GM21526 (cell line): ENCODE measurements around the gene BOC.
"Not testable (repeated sequence)": the region's sequence is repeated elsewhere in the genome, so short reads cannot be mapped to it uniquely, and the experiment has no call there.

ENCODE experiments used
- ATAC-seq: cut with Tn5 transposase; IDR thresholded peaks from one replicate; pipeline ENCODE4 v1.9.1; 2021; ENCODE audit warnings: moderate library complexity; ENCODE audit not compliant: unreplicated experiment, low FRiP score

Gene BOC, protein sequence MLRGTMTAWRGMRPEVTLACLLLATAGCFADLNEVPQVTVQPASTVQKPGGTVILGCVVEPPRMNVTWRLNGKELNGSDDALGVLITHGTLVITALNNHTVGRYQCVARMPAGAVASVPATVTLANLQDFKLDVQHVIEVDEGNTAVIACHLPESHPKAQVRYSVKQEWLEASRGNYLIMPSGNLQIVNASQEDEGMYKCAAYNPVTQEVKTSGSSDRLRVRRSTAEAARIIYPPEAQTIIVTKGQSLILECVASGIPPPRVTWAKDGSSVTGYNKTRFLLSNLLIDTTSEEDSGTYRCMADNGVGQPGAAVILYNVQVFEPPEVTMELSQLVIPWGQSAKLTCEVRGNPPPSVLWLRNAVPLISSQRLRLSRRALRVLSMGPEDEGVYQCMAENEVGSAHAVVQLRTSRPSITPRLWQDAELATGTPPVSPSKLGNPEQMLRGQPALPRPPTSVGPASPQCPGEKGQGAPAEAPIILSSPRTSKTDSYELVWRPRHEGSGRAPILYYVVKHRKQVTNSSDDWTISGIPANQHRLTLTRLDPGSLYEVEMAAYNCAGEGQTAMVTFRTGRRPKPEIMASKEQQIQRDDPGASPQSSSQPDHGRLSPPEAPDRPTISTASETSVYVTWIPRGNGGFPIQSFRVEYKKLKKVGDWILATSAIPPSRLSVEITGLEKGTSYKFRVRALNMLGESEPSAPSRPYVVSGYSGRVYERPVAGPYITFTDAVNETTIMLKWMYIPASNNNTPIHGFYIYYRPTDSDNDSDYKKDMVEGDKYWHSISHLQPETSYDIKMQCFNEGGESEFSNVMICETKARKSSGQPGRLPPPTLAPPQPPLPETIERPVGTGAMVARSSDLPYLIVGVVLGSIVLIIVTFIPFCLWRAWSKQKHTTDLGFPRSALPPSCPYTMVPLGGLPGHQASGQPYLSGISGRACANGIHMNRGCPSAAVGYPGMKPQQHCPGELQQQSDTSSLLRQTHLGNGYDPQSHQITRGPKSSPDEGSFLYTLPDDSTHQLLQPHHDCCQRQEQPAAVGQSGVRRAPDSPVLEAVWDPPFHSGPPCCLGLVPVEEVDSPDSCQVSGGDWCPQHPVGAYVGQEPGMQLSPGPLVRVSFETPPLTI

DNA sequence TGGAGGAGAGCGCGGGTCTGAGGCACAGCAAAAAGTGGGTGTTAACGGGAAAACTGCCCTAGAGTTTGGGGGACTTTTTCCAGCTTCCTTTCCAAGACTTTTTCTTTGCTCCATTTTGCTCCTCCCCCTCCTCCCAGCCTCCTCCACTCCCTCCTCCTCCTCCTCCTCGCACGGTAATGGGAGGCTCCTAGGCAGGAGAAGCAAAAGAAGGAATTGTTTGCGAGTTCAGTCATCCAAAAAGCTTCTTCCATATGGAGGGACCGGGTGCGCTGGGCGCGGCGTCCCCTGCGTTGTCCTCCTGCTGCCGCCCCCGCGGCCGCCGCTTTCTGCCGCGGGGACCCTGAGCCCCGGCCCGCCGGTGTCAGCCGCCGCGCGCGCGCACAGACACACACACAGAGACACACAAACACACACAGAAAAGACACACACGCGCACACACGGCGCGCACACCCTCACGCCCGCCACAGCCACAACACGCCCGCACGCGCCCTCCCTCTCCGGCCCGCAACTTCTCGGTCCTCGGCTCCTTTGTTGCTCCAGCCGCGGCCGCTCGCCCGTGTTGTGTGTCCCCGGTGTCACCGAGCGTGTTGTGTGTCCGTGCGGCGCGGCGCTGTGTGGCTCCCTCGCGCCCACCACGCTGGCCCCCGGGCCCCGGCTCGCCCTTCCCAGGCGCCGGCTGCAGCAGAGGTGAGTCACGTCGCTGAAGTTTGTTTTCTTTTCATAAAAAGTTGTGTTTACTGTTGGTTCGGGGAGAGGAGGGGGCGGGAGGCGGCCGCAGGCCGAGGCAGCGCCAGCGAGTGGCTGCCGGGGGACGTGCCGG lies at the start of gene BOC:
Gene BOC (plus strand): TSS at position 228 of the 820 bp plus-strand sequence. CDS start 38,246 bp downstream, outside the sequence.
- ATAC-seq = no peak

DNA sequence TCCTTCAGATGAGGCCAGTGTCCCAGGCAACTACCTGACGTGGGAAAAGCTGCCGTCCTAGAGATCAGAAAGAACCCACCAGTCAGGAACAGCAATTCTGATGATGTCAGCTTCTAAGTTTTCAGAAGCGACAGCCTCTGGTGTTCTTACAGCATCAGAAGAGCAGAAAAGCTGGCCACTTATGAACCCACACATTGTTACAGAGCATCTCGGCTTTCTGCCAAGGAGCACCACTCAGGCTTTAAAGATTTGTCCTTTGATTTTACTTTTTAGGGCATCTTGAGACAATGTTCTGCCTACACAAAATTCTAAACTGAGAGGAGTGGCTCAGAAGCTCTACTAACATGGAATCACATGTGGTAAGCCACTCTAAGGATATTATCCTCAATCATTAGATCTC lies 49.7 kb upstream of the BOC start:
- ATAC-seq = no peak

DNA sequence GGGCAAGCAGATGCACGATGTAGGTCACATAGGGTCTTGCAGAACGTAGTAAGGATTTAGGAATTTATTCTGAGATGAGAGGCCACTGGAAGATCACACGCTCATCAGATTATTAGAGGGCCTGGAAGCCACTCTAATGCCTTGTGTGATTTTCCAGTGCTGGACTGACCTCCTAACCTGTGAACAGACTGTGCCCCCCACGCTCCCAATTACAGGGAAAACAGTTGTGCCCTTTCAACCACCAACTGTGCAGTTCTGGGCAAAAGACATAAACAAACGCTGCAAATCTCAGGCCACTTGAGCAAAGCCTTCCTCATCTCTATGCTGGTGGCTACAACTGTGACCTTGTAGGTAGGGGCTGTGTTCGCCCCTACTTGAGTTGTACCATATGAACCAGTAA lies 48.2 kb upstream of the BOC start:
- no peak for ATAC-seq

- ATAC-seq = no peak
These were observed 45.5 kb upstream of the BOC start for GRCh38 chr3:113165841-113166240.

- ATAC-seq = no peak
These were observed 45.0 kb upstream of the BOC start for GRCh38 chr3:113166357-113166718.

GRCh38 chr3:113166719-113167492 lies 44.5 kb upstream of the BOC start:
- ATAC-seq = no peak

- no peak for ATAC-seq
These were observed 43.2 kb upstream of the BOC start for GRCh38 chr3:113167825-113168801.

GRCh38 chr3:113169891-113170452 lies 41.4 kb upstream of the BOC start:
- no peak for ATAC-seq

DNA sequence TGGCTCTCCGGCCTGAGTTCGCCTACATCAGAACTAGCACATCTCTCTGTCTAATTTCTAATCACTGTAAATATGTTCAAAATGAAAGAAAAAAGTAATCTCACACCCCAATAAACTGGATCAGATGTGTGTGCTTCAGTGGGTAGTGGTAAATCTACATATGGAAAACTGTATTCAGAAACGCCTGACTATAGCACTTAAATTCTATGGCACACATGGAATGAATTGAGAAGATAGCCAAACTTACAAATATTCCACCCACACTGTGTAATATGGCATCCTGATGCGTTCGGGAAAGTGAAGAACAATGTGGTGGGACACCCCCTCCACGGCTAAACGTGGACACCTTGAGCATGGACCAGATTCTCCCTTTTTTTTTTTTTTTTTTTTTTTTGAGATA lies 40.6 kb upstream of the BOC start:
- no peak for ATAC-seq

- not testable (repeated sequence) for ATAC-seq
These were observed 39.6 kb upstream of the BOC start for GRCh38 chr3:113171675-113172300.

DNA sequence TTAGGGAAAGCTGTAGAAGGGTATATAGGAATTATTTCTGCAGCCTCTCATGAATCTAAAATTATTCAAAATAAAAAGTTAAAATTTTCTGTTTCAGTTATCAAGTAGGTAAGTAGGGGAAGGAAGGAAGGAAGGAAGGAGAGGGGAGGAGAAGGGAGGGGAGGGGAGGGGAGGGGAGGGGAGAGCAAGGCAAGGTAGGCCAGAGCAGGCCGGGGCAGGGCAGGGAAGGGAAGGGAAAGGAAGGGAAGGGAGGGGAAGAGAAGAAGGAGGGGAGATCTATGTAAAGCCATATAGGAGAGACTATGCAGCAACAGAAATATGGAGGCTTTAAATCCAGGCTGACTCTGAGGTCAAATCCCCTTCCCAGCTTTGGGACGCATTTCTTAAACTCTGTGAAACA lies 38.3 kb upstream of the BOC start:
- no peak for ATAC-seq

DNA sequence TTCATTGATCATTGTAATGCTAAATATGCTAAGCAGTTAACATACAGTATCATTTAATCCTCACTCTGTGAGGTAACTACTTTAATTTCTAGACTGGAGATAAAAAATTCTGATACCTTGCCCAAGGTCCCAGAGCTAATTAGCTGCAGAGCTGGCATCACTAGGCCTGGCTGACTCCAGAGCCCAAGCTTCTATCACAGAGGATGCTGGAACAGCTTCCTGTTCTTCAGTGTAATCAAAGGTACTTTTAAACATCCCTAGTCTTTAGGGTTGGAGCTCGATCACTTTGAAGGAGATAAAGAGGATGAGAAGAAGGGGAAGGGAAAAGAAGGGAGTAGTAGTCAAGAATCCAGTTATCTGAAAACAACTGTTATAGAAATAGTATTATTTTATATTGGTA lies 37.1 kb upstream of the BOC start:
- ATAC-seq = no peak

DNA sequence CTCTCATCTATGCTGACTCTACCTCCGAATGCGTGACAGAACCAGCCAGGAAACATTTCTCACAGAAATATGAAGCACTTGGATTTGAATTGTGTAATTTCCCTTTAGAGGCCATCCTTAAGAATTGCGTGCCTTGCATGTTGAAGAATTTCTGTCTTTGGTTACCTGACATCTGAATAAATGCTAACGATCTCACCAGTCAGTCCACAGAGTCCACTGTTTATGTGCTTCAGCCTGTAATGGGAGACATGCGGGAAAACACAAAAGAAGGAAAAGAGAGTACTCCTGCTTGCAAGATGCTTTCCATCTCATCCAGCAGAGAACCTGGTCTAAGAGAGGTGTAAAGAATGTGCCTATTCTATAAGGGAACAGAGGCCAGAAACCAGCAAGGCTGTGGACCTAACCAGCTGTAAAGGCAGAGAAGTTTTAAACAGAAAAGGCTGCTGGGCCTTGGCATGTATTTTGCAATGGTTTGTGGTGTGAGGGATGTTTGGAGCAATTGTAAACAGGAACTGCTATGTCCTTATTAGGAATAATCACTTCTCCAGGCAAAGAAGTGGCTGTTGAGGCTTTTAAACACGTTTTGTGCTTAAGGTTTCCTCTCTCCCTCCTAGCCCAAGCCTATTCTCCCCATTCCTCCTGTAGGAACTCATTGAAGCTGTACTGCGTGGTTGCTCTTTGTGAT lies 36.4 kb upstream of the BOC start:
- ATAC-seq = no peak

GRCh38 chr3:113177526-113177925 lies 33.8 kb upstream of the BOC start:
- no peak for ATAC-seq

DNA sequence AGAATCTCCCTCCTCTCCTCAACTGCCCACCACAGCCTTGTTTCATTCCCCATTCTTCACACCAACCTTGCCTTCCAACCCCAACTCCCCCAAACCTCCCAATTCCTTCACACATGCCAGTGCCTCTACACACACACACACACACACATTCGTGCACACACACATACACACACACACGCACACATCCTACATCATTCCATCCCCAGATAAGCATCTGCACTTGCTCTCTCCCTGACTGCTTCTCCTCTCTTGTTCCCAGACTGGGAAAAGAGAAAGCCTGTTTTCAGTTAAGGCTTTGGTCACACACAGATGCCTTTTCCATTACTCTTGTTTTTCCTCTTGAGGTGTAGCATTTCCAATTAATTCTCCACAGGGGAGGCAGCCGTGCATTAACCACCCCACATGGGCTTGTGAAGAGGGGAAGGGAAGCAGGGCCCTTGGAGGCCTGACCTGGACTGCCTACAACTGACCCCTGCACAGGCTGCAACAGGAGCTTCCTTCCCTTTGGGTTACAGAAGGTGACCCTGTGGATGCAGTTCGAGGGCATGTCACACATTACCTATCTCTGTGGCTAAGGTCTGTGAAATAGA lies 32.0 kb upstream of the BOC start:
- no peak for ATAC-seq

DNA sequence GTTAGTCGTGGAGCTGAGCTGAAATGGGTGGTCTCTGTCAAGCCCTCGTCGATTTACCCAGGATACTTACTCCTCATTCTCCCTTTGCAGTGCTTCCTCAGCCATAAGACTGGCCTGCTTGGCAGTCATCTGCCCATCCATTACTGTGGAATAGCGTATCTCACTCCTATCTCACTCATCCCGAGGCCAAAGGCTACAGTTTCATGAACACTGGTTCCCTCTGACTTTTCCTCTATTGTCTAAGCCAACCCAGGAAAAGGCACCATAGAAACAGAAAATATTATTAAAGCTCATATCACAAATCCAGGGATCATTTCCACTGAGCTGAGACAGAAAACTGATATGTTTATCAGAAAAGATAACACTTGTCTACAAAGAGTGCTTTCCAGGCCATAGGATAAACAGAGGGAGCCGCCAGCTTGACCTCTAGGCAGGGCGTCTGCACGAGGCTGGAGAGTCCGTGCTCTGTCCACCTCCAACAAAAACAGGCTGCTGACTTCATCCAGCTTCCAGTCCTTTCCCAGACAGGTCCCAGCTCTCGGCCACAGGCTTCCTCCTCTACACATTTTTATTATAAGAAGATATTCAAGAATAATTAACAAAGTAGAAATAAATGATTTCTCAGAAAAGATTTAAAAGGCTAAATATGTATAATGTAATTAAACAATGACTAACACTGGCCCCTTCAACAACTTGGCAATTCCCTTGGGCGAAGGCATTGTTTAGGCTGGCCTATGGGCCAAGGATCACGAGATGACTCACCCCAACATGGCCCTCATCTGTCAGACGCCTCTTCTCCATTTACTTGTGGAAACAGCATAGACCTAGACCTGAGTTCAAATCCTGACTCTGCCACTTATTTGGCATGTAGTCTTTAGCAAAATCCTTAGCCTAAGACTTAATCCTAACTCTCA lies 27.4 kb upstream of the BOC start:
- no peak for ATAC-seq
